Measurements from ENCODE around the gene POU2AF2.
"Not testable (repeated sequence)": the region's sequence is repeated elsewhere in the genome, so short reads cannot be mapped to it uniquely, and the experiment has no call there.

The POU2AF2 gene

GRCh38 chr11:111272420-111272819, 26.9 kb downstream of the POU2AF2 start:
- no peaks in the 10 kb centered on the region for H3K36me3 Mint-ChIP-seq (ENCODE audit: low read depth)
- DNase-seq (ENCODE audit: low spot score) = no peak
- peaks cover 21% of the 10 kb centered on the region for H3K27me3 Mint-ChIP-seq (ENCODE audit: low read depth)
- H3K4me3 Mint-ChIP-seq = no peak overlapping the region
- no peak overlapping the region for H3K27ac Mint-ChIP-seq
- H3K4me1 Mint-ChIP-seq (ENCODE audit: low read depth) = peaks cover 4% of the 10 kb centered on the region
- H3K9me3 Mint-ChIP-seq = no peaks in the 10 kb centered on the region

GRCh38 chr11:111282562-111283075, 37.1 kb downstream of the POU2AF2 start:
- H3K4me1 Mint-ChIP-seq (ENCODE audit: low read depth) = peaks cover 1% of the 10 kb centered on the region
- H3K27me3 Mint-ChIP-seq (ENCODE audit: low read depth) = peaks cover 9% of the 10 kb centered on the region
- H3K4me3 Mint-ChIP-seq = no peak overlapping the region
- no peaks in the 10 kb centered on the region for H3K9me3 Mint-ChIP-seq
- no peak overlapping the region for H3K27ac Mint-ChIP-seq
- no peak for DNase-seq (ENCODE audit: low spot score)
- no peaks in the 10 kb centered on the region for H3K36me3 Mint-ChIP-seq (ENCODE audit: low read depth)

GRCh38 chr11:111283945-111284481, 38.5 kb downstream of the POU2AF2 start:
- H3K27me3 Mint-ChIP-seq (ENCODE audit: low read depth) = peaks cover 9% of the 10 kb centered on the region
- no peak for DNase-seq (ENCODE audit: low spot score)
- H3K27ac Mint-ChIP-seq = no peak overlapping the region
- H3K4me1 Mint-ChIP-seq (ENCODE audit: low read depth) = peaks cover 1% of the 10 kb centered on the region
- no peaks in the 10 kb centered on the region for H3K9me3 Mint-ChIP-seq
- H3K4me3 Mint-ChIP-seq = no peak overlapping the region
- H3K36me3 Mint-ChIP-seq (ENCODE audit: low read depth) = no peaks in the 10 kb centered on the region

- Mint-ChIP-seq H3K27ac (no peak overlapping the region), H3K4me1 (ENCODE audit: low read depth) (peaks cover 1% of the 10 kb centered on the region), H3K27me3 (ENCODE audit: low read depth) (peaks cover 3% of the 10 kb centered on the region), H3K4me3 (no peak overlapping the region), H3K9me3 (no peaks in the 10 kb centered on the region), H3K36me3 (ENCODE audit: low read depth) (no peaks in the 10 kb centered on the region)
- DNase-seq (ENCODE audit: low spot score) = no peak
These were observed 39.9 kb downstream of the POU2AF2 start for GRCh38 chr11:111285189-111286091.

GRCh38 chr11:111291764-111292163, 46.2 kb downstream of the POU2AF2 start:
- Mint-ChIP-seq H3K27me3 (ENCODE audit: low read depth) (peaks cover 10% of the 10 kb centered on the region), H3K36me3 (ENCODE audit: low read depth) (no peaks in the 10 kb centered on the region), H3K4me1 (ENCODE audit: low read depth) (no peaks in the 10 kb centered on the region), H3K27ac (no peak overlapping the region), H3K4me3 (no peak overlapping the region), H3K9me3 (no peaks in the 10 kb centered on the region)
- DNase-seq (ENCODE audit: low spot score) = no peak

GRCh38 chr11:111292408-111292807, 46.9 kb downstream of the POU2AF2 start:
- not testable (repeated sequence) for H3K27ac Mint-ChIP-seq; H3K4me1 Mint-ChIP-seq (ENCODE audit: low read depth); H3K27me3 Mint-ChIP-seq (ENCODE audit: low read depth); H3K9me3 Mint-ChIP-seq; H3K36me3 Mint-ChIP-seq (ENCODE audit: low read depth); H3K4me3 Mint-ChIP-seq; DNase-seq (ENCODE audit: low spot score)

- H3K4me3 Mint-ChIP-seq = no peak overlapping the region
- no peak for DNase-seq (ENCODE audit: low spot score)
- H3K27ac Mint-ChIP-seq = no peak overlapping the region
- H3K4me1 Mint-ChIP-seq (ENCODE audit: low read depth) = no peaks in the 10 kb centered on the region
- no peaks in the 10 kb centered on the region for H3K9me3 Mint-ChIP-seq
- H3K27me3 Mint-ChIP-seq (ENCODE audit: low read depth) = peaks cover 31% of the 10 kb centered on the region
- no peaks in the 10 kb centered on the region for H3K36me3 Mint-ChIP-seq (ENCODE audit: low read depth)
These were observed 50.7 kb downstream of the POU2AF2 start for GRCh38 chr11:111296196-111296595.

GRCh38 chr11:111297696-111298095, 52.2 kb downstream of the POU2AF2 start:
- DNase-seq (ENCODE audit: low spot score) = no peak
- H3K4me1 Mint-ChIP-seq (ENCODE audit: low read depth) = no peaks in the 10 kb centered on the region
- no peaks in the 10 kb centered on the region for H3K9me3 Mint-ChIP-seq
- H3K4me3 Mint-ChIP-seq = no peak overlapping the region
- H3K36me3 Mint-ChIP-seq (ENCODE audit: low read depth) = no peaks in the 10 kb centered on the region
- H3K27me3 Mint-ChIP-seq (ENCODE audit: low read depth) = peaks cover 38% of the 10 kb centered on the region
- no peak overlapping the region for H3K27ac Mint-ChIP-seq

- Mint-ChIP-seq H3K27me3 (ENCODE audit: low read depth) (peaks cover 42% of the 10 kb centered on the region), H3K4me3 (peak within 1 kb of the TSS; percentile 25), H3K27ac (no peak within 1 kb of the TSS), H3K4me1 (ENCODE audit: low read depth) (no peaks in the 10 kb centered on the region), H3K9me3 (no peaks in the 10 kb centered on the region), H3K36me3 (ENCODE audit: low read depth) (no peaks in the 10 kb centered on the region)
- no peak for DNase-seq (ENCODE audit: low spot score)
These were observed 53.0 kb downstream of the POU2AF2 start, which contains the start of gene POU2AF3 for GRCh38 chr11:111298413-111299100. Gene POU2AF3, plus strand, starts transcription at chr11:111298546. Its CDS starts 36 bp downstream, at chr11:111298582.

- H3K4me1 Mint-ChIP-seq (ENCODE audit: low read depth) = no peaks in the 10 kb centered on the region
- no peaks in the 10 kb centered on the region for H3K9me3 Mint-ChIP-seq
- H3K36me3 Mint-ChIP-seq (ENCODE audit: low read depth) = no peaks in the 10 kb centered on the region
- DNase-seq (ENCODE audit: low spot score) = no peak
- H3K4me3 Mint-ChIP-seq = no peak overlapping the region
- peaks cover 42% of the 10 kb centered on the region for H3K27me3 Mint-ChIP-seq (ENCODE audit: low read depth)
- no peak overlapping the region for H3K27ac Mint-ChIP-seq
These were observed 53.8 kb downstream of the POU2AF2 start for GRCh38 chr11:111299101-111300026.

GRCh38 chr11:111300569-111300968, 55.0 kb downstream of the POU2AF2 start:
- DNase-seq (ENCODE audit: low spot score) = no peak
- peaks cover 52% of the 10 kb centered on the region for H3K27me3 Mint-ChIP-seq (ENCODE audit: low read depth)
- no peak overlapping the region for H3K4me3 Mint-ChIP-seq
- H3K27ac Mint-ChIP-seq = no peak overlapping the region
- H3K36me3 Mint-ChIP-seq (ENCODE audit: low read depth) = no peaks in the 10 kb centered on the region
- H3K4me1 Mint-ChIP-seq (ENCODE audit: low read depth) = no peaks in the 10 kb centered on the region
- H3K9me3 Mint-ChIP-seq = no peaks in the 10 kb centered on the region

- Mint-ChIP-seq H3K27me3 (ENCODE audit: low read depth) (peaks cover 59% of the 10 kb centered on the region), H3K27ac (no peak overlapping the region), H3K36me3 (ENCODE audit: low read depth) (no peaks in the 10 kb centered on the region), H3K9me3 (no peaks in the 10 kb centered on the region), H3K4me3 (no peak overlapping the region), H3K4me1 (ENCODE audit: low read depth) (no peaks in the 10 kb centered on the region)
- no peak for DNase-seq (ENCODE audit: low spot score)
These were observed 55.7 kb downstream of the POU2AF2 start for GRCh38 chr11:111301004-111301841.

GRCh38 chr11:111301842-111302118, 56.3 kb downstream of the POU2AF2 start:
- H3K27me3 Mint-ChIP-seq (ENCODE audit: low read depth) = peaks cover 64% of the 10 kb centered on the region

More at GRCh38 chr11:111301842-111302118, 56.3 kb downstream of the POU2AF2 start:
- no peaks in the 10 kb centered on the region for H3K4me1 Mint-ChIP-seq (ENCODE audit: low read depth)
- H3K27ac Mint-ChIP-seq = no peak overlapping the region
- no peaks in the 10 kb centered on the region for H3K9me3 Mint-ChIP-seq
- H3K4me3 Mint-ChIP-seq = no peak overlapping the region
- no peaks in the 10 kb centered on the region for H3K36me3 Mint-ChIP-seq (ENCODE audit: low read depth)
- no peak for DNase-seq (ENCODE audit: low spot score)

All from T-helper 2 cell treated with Interferon-gamma antibody and Interleukin-4, amounts not matched to agents 5 μg/mL and 100 μg/mL, for 36 hours (primary cell).